Natural killer cell (primary cell): Measurements from ENCODE around the gene ZNF618. TPM values are rescaled to one million over a fixed set of nuclear protein-coding genes. Genes with fewer than 3 reads are reported as not detected.

Experiments
- ATAC-seq, 3 donors: fragments of 150-1000 bp in 2 of 3; fragments of 200-7000 bp in 1 of 3; cut with Tn5 transposase; 1 replicate in 1 of 3; 2 replicates in 2 of 3; pipeline ENCODE4 v1.10.0; 2021; ENCODE audit warnings: mild to moderate bottlenecking in 2 of 3, moderate library complexity in 2 of 3
- DNase-seq, 2 donors: peaks; one replicate each; pipeline versions ENCODE4 v3.0.0 to v3.0.0-alpha.2; 2013 to 2021; ENCODE audit warnings: mixed read lengths in 1 of 2
- H3K27ac ChIP-seq: one replicate; pipeline ENCODE4 v1.5.1; 2013; ENCODE audit warnings: mild to moderate bottlenecking, low read length
- H3K27me3 ChIP-seq: one replicate; pipeline ENCODE4 v1.6.1; 2013; ENCODE audit warnings: low read length; ENCODE audit not compliant: control insufficient read depth, insufficient read depth
- H3K36me3 ChIP-seq: one replicate; pipeline ENCODE4 v1.6.1; 2013; ENCODE audit warnings: low read length; ENCODE audit not compliant: control insufficient read depth, insufficient read depth
- H3K4me1 ChIP-seq: one replicate; pipeline ENCODE4 v1.6.1; 2013; ENCODE audit warnings: low read length; ENCODE audit not compliant: control insufficient read depth, insufficient read depth
- H3K4me3 ChIP-seq: one replicate; pipeline ENCODE4 v1.5.1; 2013; ENCODE audit warnings: low read length
- H3K9me3 ChIP-seq: one replicate; pipeline ENCODE4 v1.6.1; 2013; ENCODE audit warnings: low read length; ENCODE audit not compliant: control insufficient read depth, insufficient read depth
- H3K27ac Mint-ChIP-seq, 2 donors: one replicate each; pipeline ENCODE4 v1.8.0; 2022; ENCODE audit warnings: mild to moderate bottlenecking in 2 of 2, mixed read lengths in 2 of 2, moderate library complexity in 1 of 2
- H3K27me3 Mint-ChIP-seq, 2 donors: one replicate each; pipeline ENCODE4 v1.8.0; 2022; ENCODE audit warnings: low read depth in 2 of 2, mixed read lengths in 2 of 2
- H3K36me3 Mint-ChIP-seq: one replicate; pipeline ENCODE4 v1.8.0; 2022; ENCODE audit warnings: mixed read lengths
- H3K4me1 Mint-ChIP-seq, 2 donors: one replicate each; pipeline ENCODE4 v1.8.0; 2022; ENCODE audit warnings: mixed read lengths in 2 of 2
- H3K4me3 Mint-ChIP-seq: one replicate; pipeline ENCODE4 v1.8.0; 2022; ENCODE audit warnings: mild to moderate bottlenecking, moderate library complexity, mixed read lengths
- H3K9me3 Mint-ChIP-seq, 2 donors: one replicate each; pipeline ENCODE4 v1.8.0; 2022; ENCODE audit warnings: mixed read lengths in 2 of 2
- CTCF ChIP-seq: fragments of 200-600 bp; IDR thresholded peaks from one replicate; pipeline ENCODE4 v1.8.0; 2022; ENCODE audit warnings: antibody characterized with exemption
- WGBS: methylation state at CpG from one replicate; pipeline ENCODE4 v1.1.7; 2013; ENCODE audit warnings: missing lambda C conversion rate; ENCODE audit not compliant: insufficient coverage; 5-methylcytosine and 5-hydroxymethylcytosine counted together
- intact Hi-C: fragments of 100-400 bp; cut with micrococcal nuclease; formaldehyde crosslinking; loops from one replicate; pipeline ENCODE4 v1.14.2; 2022
- total RNA-seq, 4 donors: library from RNA; stranded (reverse); fragments of 120-200 nt in 1 of 4; gene quantifications; one replicate each; pipeline versions ENCODE4 v1.2.3 to v1.2.4, GENCODE V29; 2013 to 2022

The ZNF618 gene
- total RNA-seq, 3 donors from 2014 or later (not counting 1 experiment from before 2014, with no cell fraction given): 9.2 to 10.7 (median 10.0) TPM

GRCh38 chr9:114003758-114004157 lies 127.6 kb downstream of the ZNF618 start:
- Histone ChIP-seq H3K27ac (no peak overlapping the region), H3K9me3 (no peaks in the 10 kb centered on the region), H3K4me3 (no peak overlapping the region), H3K4me1 (no peaks in the 10 kb centered on the region), H3K36me3 (no peaks in the 10 kb centered on the region), H3K27me3 (no peaks in the 10 kb centered on the region)
- Mint-ChIP-seq H3K27ac (no peak overlapping the region), H3K9me3 (no peaks in the 10 kb centered on the region), H3K4me3 (no peak overlapping the region), H3K36me3 (no peaks in the 10 kb centered on the region), H3K27me3 (no peaks in the 10 kb centered on the region), H3K4me1 (no peaks in the 10 kb centered on the region)
- DNase-seq (peak in 1 of 2 donors; percentile 4), ATAC-seq (no peak)
- 68% methylated on average over 5 of the region's 5 CpGs for WGBS
- intact Hi-C loops: no loop called here
- TF ChIP-seq CTCF: no peak

- Histone ChIP-seq H3K4me3 (no peak overlapping the region), H3K9me3 (no peaks in the 10 kb centered on the region), H3K36me3 (no peaks in the 10 kb centered on the region), H3K27ac (no peak overlapping the region), H3K27me3 (no peaks in the 10 kb centered on the region), H3K4me1 (no peaks in the 10 kb centered on the region)
- Mint-ChIP-seq H3K27me3 (no peaks in the 10 kb centered on the region), H3K27ac (no peak overlapping the region), H3K4me1 (no peaks in the 10 kb centered on the region), H3K36me3 (no peaks in the 10 kb centered on the region), H3K4me3 (no peak overlapping the region), H3K9me3 (no peaks in the 10 kb centered on the region)
- intact Hi-C loops: no loop called here
- DNase-seq: no peak
- no peak for ATAC-seq
- 54% methylated on average over 15 of the region's 15 CpGs for WGBS
- TF ChIP-seq CTCF: no peak
Observed at GRCh38 chr9:114004221-114004716, 128.2 kb downstream of the ZNF618 start.

- WGBS: 87% methylated on average over 9 of the region's 9 CpGs
- no peak overlapping the region for H3K27ac Mint-ChIP-seq
- Histone ChIP-seq H3K4me1 (no peaks in the 10 kb centered on the region), H3K9me3 (no peaks in the 10 kb centered on the region), H3K4me3 (no peak overlapping the region), H3K27me3 (no peaks in the 10 kb centered on the region), H3K27ac (no peak overlapping the region), H3K36me3 (no peaks in the 10 kb centered on the region)
- no peaks in the 10 kb centered on the region for H3K4me1 Mint-ChIP-seq
- no peak for TF ChIP-seq CTCF
- no peaks in the 10 kb centered on the region for H3K9me3 Mint-ChIP-seq
- no peaks in the 10 kb centered on the region for H3K36me3 Mint-ChIP-seq
- H3K27me3 Mint-ChIP-seq: no peaks in the 10 kb centered on the region
- no peak for ATAC-seq
- DNase-seq: peak in 1 of 2 donors; percentile 4
- intact Hi-C loops: no loop called here
- no peak overlapping the region for H3K4me3 Mint-ChIP-seq
Observed at GRCh38 chr9:114005371-114006154, 129.5 kb downstream of the ZNF618 start.
